GM19455 (cell line): Measurements from ENCODE around the gene TATDN2.

Source experiments
- ATAC-seq: cut with Tn5 transposase; IDR thresholded peaks from one replicate; pipeline ENCODE4 v1.9.1; 2021; ENCODE audit not compliant: unreplicated experiment

The TATDN2 gene

GRCh38 chr3:10234526-10235230 lies 13.6 kb upstream of the TATDN2 start:
- no peak for ATAC-seq

- no peak for ATAC-seq
Measured at GRCh38 chr3:10235551-10235950, 12.7 kb upstream of the TATDN2 start.

- ATAC-seq: no peak
Measured at GRCh38 chr3:10238345-10239183, 9.7 kb upstream of the TATDN2 start.

- ATAC-seq: no peak
Measured at GRCh38 chr3:10240799-10241198, 7.5 kb upstream of the TATDN2 start.

GRCh38 chr3:10242182-10243065 lies 5.8 kb upstream of the TATDN2 start:
- no peak for ATAC-seq

GRCh38 chr3:10244009-10244408 lies 4.2 kb upstream of the TATDN2 start:
- no peak for ATAC-seq

- ATAC-seq: no peak
Measured at GRCh38 chr3:10245081-10245712, 3.1 kb upstream of the TATDN2 start.

GRCh38 chr3:10247679-10248183 lies 528 bp upstream of the TATDN2 start:
- ATAC-seq: no peak

- no peak for ATAC-seq
Measured at GRCh38 chr3:10248984-10249748, 907 bp downstream of the TATDN2 start.

GRCh38 chr3:10249833-10250232 lies 1.6 kb downstream of the TATDN2 start:
- no peak for ATAC-seq

- no peak for ATAC-seq
Measured at GRCh38 chr3:10251006-10251405, 2.7 kb downstream of the TATDN2 start.

- ATAC-seq: no peak
Measured at GRCh38 chr3:10253731-10254130, 5.5 kb downstream of the TATDN2 start.

GRCh38 chr3:10255835-10256234 lies 7.6 kb downstream of the TATDN2 start:
- no peak for ATAC-seq

- ATAC-seq: no peak
Measured at GRCh38 chr3:10259036-10259435, 10.8 kb downstream of the TATDN2 start.

- no peak for ATAC-seq
Measured at GRCh38 chr3:10259798-10260197, 11.5 kb downstream of the TATDN2 start.

GRCh38 chr3:10260211-10260701 lies 12.0 kb downstream of the TATDN2 start:
- no peak for ATAC-seq

GRCh38 chr3:10262027-10262426 lies 13.8 kb downstream of the TATDN2 start:
- ATAC-seq: no peak

GRCh38 chr3:10263646-10264363 lies 15.5 kb downstream of the TATDN2 start:
- ATAC-seq: no peak

- no peak for ATAC-seq
Measured at GRCh38 chr3:10265833-10266232, 17.6 kb downstream of the TATDN2 start.
